GM12875 (cell line): ENCODE data around the gene PPP2R5C.

Experiments
- H3K4me3 ChIP-seq: one replicate; pipeline ENCODE4 v1.5.1; 2011; ENCODE audit warnings: low read depth, low read length, control low read depth
- TF ChIP-seq, protein P1 (sequence below): IDR thresholded peaks from 2 replicates; pipeline ENCODE4 v1.5.1; 2011; ENCODE audit warnings: low read depth, mild to moderate bottlenecking, control low read depth, inconsistent platforms, low read length, moderate library complexity, borderline replicate concordance; ENCODE audit not compliant: insufficient read depth

Gene PPP2R5C

DNA sequence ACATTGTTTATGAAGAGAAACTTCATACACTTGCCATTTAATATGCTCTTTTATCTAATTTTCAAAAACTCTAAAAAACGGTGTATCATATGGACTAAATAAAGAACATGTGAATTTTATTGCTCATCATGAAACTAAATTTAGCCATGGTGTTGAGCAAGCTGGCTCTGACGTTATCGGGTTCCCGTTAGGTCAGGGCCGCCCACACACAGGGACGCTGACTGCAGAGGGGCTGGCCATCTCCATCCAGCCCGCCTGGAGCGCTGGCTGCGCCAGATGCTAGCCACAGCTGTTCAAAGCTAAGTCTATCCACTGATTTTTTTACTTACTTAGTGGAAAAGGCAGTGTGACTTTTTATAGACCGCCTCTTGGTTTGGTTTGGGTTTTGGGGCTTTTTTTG lies 166.3 kb downstream of the PPP2R5C start:
- H3K4me3 ChIP-seq: no peak overlapping the region
- TF ChIP-seq, protein P1, sequence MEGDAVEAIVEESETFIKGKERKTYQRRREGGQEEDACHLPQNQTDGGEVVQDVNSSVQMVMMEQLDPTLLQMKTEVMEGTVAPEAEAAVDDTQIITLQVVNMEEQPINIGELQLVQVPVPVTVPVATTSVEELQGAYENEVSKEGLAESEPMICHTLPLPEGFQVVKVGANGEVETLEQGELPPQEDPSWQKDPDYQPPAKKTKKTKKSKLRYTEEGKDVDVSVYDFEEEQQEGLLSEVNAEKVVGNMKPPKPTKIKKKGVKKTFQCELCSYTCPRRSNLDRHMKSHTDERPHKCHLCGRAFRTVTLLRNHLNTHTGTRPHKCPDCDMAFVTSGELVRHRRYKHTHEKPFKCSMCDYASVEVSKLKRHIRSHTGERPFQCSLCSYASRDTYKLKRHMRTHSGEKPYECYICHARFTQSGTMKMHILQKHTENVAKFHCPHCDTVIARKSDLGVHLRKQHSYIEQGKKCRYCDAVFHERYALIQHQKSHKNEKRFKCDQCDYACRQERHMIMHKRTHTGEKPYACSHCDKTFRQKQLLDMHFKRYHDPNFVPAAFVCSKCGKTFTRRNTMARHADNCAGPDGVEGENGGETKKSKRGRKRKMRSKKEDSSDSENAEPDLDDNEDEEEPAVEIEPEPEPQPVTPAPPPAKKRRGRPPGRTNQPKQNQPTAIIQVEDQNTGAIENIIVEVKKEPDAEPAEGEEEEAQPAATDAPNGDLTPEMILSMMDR: no peak

DNA sequence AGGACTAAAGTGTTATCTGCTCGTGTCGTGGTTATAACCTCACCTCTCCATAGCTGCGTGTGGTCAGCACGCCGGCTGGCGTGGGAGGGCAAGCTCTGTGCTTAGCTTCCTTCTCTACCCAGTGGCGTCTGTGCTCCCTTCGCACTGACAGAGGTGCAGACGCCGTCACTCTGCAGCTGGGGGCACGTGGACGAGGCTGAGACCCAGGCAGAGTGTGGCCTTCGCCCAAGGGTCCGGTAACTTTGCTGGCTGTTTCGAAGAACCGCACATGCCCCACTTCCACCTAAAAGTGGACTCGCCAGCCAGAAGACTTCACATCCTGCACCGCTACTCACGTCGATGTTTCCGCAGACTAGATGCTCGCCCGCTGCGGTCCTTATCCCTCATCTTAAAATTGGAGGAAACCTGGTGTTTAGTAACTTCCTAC lies 166.9 kb downstream of the PPP2R5C start:
- TF ChIP-seq, protein P1: no peak
- H3K4me3 ChIP-seq: no peak overlapping the region

DNA sequence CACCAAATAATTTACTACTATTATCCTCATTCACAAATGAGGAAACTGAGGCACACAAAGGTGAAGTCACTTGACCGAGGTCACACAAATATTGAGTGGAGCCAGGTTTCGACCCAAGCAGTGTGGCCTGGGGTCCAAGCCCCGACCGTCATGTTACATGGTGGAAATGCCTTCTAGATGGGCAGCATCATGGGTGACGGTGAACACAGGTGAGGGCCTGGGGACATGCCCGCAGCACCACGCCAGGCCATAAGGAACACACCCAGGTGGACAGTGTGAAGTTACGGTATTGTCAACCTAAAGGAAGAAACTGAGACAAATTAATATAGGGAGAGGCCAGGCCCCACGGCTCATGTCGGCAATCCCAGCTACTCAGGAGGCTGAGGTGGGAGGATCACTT lies 167.6 kb downstream of the PPP2R5C start:
- TF ChIP-seq, protein P1: no peak
- H3K4me3 ChIP-seq: no peak overlapping the region

DNA sequence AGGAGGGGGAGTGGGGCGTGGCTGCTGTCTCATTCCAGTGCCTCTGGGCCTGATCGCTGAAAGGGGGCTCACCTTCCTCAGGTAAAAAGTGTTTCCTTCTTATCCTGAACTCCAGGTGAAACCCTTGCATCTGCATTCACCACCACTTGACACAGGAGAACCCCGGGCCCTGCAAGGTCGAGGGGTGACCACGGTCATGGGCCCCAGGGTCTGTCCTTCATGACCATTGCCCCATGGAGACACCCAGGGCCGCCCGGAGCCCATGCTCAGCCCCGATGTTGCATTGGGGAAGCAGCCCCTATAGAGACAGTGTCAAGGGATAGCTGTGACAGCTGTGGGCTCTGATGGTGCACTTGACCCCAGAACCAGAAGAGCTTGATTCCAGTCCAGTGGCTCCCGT lies 168.4 kb downstream of the PPP2R5C start:
- TF ChIP-seq, protein P1: no peak
- H3K4me3 ChIP-seq: no peak overlapping the region

DNA sequence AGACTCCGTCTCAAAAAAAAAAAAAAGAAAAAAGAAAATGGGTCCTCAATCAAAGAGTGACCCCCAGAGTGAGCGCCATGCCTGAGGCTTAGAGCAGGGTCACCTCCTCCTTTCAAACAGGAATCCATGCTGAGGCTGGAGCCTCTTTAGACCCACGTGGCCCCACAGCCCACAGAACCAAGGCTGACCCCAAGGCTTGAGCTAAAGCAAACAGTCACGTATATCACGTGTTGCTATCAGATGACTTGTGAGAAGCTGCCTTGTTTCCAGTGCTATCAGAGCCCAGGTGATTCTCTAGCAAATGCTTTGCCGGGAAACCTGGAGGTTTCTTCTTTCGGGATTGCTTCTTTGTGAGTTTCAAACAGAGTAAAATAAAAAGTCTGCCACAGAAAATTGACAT lies 171.2 kb downstream of the PPP2R5C start:
- no peak overlapping the region for H3K4me3 ChIP-seq
- TF ChIP-seq, protein P1: no peak

DNA sequence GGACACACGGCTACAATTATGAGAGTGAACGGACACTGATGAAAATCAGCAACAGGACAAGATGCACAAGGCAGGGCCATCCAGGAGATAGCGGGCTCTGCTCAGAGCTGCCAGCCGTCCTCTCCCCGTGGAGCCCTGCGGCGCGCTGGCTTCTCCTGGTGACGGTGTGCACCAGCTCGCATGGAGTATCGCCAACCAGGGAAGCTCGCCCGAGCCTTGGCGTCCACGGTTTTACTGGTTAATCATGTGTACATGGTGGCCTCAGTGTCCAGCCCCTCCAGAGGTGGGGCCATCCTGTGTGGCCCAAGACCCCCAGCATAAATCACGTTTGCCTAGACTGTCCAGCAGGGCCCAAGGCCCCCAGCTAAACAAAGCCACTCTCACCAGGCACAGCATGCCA lies 171.7 kb downstream of the PPP2R5C start:
- TF ChIP-seq, protein P1: no peak
- H3K4me3 ChIP-seq: no peak overlapping the region

DNA sequence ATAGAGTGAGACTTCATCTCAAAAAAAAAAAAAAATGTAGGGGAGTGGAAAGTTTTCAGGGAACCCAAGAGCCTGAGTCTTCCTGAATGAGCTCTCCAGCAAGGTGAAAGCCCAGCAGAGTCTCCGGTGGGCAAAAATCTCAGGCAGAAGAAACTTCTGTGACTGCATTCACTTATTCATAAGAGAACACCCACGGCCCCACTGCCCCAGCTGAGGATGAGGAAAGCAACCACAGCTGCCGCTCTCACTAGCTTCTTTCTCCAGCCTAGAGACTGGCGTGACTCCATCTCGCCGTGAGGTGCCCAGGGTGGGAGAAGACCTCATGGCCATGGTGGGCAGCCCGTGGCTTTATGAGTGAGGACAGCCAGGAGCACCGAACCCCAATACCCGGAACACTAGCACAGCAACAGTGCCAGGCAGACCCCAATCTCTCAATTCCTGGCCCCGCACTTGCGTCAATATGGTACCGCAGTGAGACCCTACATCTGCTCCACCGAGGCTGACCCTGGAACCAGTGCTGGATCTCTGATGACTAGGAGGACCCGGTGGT lies 173.2 kb downstream of the PPP2R5C start:
- TF ChIP-seq, protein P1: no peak
- H3K4me3 ChIP-seq: no peak overlapping the region
